Stomach (tissue), 4 donors: Measurements from ENCODE around the gene ACAD10.

ENCODE experiments used
- POLR2A ChIP-seq, 4 donors: fragments of 450-650 bp; IDR thresholded peaks; one replicate each; pipeline ENCODE4 v1.6.1; 2016; ENCODE audit warnings: antibody characterized with exemption in 4 of 4, control low read depth in 2 of 4, mild to moderate bottlenecking in 1 of 4, moderate library complexity in 1 of 4
- TF ChIP-seq, protein P1 (sequence below), 7 experiments: fragments of 450-650 bp in 4 of 7; fragments of 200-600 bp in 3 of 7; sonication (generic) in 3 of 7; IDR thresholded peaks; one replicate each; pipeline ENCODE4 v1.5.1; 2016 to 2019; ENCODE audit warnings: antibody characterized with exemption in 7 of 7, control low read depth in 2 of 7, mild to moderate bottlenecking in 1 of 7

- TF ChIP-seq, protein P1, sequence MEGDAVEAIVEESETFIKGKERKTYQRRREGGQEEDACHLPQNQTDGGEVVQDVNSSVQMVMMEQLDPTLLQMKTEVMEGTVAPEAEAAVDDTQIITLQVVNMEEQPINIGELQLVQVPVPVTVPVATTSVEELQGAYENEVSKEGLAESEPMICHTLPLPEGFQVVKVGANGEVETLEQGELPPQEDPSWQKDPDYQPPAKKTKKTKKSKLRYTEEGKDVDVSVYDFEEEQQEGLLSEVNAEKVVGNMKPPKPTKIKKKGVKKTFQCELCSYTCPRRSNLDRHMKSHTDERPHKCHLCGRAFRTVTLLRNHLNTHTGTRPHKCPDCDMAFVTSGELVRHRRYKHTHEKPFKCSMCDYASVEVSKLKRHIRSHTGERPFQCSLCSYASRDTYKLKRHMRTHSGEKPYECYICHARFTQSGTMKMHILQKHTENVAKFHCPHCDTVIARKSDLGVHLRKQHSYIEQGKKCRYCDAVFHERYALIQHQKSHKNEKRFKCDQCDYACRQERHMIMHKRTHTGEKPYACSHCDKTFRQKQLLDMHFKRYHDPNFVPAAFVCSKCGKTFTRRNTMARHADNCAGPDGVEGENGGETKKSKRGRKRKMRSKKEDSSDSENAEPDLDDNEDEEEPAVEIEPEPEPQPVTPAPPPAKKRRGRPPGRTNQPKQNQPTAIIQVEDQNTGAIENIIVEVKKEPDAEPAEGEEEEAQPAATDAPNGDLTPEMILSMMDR (IDR thresholded peaks at IDR 0.05) = no peak
- no peak for TF ChIP-seq POLR2A (IDR thresholded peaks at IDR 0.05)
Measured at GRCh38 chr12:111761706-111762105, 75.9 kb downstream of the ACAD10 start.
